Spinal cord (tissue), 10 donors: ENCODE data around the gene LUM. TPM values are rescaled to one million over a fixed set of nuclear protein-coding genes. Genes with fewer than 3 reads are reported as not detected.

ENCODE experiments used
- DNase-seq, 6 donors: peaks; one replicate each; pipeline versions ENCODE4 v3.0.0 to v3.0.0-alpha.2; 2013 to 2015; ENCODE audit warnings: low spot score in 6 of 6, low read depth in 4 of 6
- H3K27ac ChIP-seq: one replicate; pipeline ENCODE4 v1.5.1; 2013; ENCODE audit warnings: low read depth, low read length, control low read depth
- H3K27me3 ChIP-seq: one replicate; pipeline ENCODE4 v1.6.1; 2013; ENCODE audit warnings: low read length; ENCODE audit not compliant: control insufficient read depth, insufficient read depth
- H3K36me3 ChIP-seq: one replicate; pipeline ENCODE4 v1.6.1; 2013; ENCODE audit warnings: low read length; ENCODE audit not compliant: control insufficient read depth, insufficient read depth
- H3K4me1 ChIP-seq: one replicate; pipeline ENCODE4 v1.6.1; 2013; ENCODE audit warnings: low read length; ENCODE audit not compliant: control insufficient read depth, insufficient read depth
- H3K4me3 ChIP-seq: one replicate; pipeline ENCODE4 v1.5.1; 2013; ENCODE audit warnings: low read depth, low read length, control low read depth
- H3K9me3 ChIP-seq: one replicate; pipeline ENCODE4 v1.6.1; 2013; ENCODE audit warnings: low read length; ENCODE audit not compliant: control insufficient read depth, insufficient read depth
- WGBS: methylation state at CpG from one replicate; pipeline ENCODE4 v1.1.5; 2013; ENCODE audit warnings: missing lambda C conversion rate; ENCODE audit not compliant: insufficient coverage; 5-methylcytosine and 5-hydroxymethylcytosine counted together
- polyA plus RNA-seq, 2 donors: library from polyadenylated mRNA; unstranded; fragments of 120-200 nt; gene quantifications; one replicate each; pipeline ENCODE4 v1.2.1, GENCODE V29; 2013; ENCODE audit not compliant: insufficient read length in 2 of 2
- total RNA-seq, 2 donors: library from RNA; depleted of rRNA in 1 of 2; stranded (reverse); fragments of 120-200 nt in 1 of 2; fragments of >200 nt in 1 of 2; gene quantifications; one replicate each; pipeline versions ENCODE4 v1.2.3 to v1.2.4, GENCODE V29; 2013 to 2014
- donor health status: healthy.

The LUM gene
- total and polyA plus RNA-seq, 4 donors, result 31.3 to 141 (median 84.5) TPM

DNA sequence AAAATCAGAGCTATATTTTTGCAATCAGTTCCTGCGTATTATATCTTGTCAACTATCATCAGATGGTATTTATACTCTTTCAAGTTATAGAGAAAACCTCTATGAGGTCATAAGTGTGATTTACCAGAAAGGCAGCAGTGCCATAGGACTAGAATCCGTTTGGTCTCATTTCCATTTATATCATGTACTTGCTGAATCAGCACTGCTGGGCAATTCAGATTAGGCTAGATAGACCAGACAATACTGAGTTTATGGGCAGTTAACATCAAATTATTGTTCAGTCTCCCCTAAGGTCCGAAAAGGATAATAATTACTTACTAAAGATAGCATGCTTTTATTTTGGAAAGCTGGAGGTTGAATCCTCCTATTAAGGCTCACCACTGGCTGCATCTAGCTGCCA is 46.7 kb downstream of the LUM start:
- no peak overlapping the region for H3K4me3 ChIP-seq
- no peak overlapping the region for H3K27ac ChIP-seq
- WGBS, result no CpG with 5 or more reads among the region's 3 CpGs
- no peaks in the 10 kb centered on the region for H3K36me3 ChIP-seq
- no peaks in the 10 kb centered on the region for H3K9me3 ChIP-seq
- H3K4me1 ChIP-seq, result no peaks in the 10 kb centered on the region
- DNase-seq, result no peak
- H3K27me3 ChIP-seq, result no peaks in the 10 kb centered on the region

DNA sequence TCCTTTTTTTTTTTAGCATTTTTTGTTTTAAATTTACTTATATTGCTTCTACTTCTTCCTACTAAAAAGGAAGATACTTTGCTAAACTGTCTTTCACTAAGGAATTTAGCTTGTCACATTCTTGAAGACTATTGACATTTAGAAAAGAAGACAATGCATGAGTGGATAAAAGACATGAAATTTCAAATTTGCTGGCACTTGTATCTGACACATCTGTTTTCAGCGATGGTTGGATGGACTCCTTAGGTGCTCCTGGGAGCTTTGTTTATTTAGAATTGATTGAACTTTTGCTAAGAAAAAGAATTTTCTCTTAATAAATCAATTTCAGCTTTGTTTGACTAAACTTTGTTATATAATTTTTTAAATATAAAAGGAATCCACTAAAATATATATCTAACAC is 50.2 kb downstream of the LUM start:
- Histone ChIP-seq H3K27ac (no peak overlapping the region), H3K27me3 (no peaks in the 10 kb centered on the region), H3K4me3 (no peak overlapping the region), H3K4me1 (no peaks in the 10 kb centered on the region), H3K36me3 (no peaks in the 10 kb centered on the region), H3K9me3 (no peaks in the 10 kb centered on the region)
- WGBS, result no CpG with 5 or more reads among the region's 1 CpG
- DNase-seq, result no peak

DNA sequence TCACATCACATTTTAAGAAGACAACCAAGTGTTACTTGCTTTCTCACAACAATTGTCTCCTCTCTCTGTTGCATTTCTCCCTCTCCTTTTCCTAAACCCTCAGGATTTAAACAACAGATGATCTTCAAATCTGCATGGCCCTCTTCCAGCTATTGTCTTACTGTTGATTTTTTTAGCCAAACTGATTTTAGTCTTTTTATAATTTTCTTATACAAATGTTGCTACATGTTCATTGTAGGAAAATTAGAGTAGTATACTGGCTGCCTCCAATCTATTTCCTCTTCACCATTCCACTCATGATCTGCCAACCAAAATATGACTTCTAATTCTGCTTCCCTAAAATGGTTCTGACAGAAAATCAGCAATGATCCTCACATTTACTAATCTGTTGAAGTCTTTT is 52.1 kb downstream of the LUM start:
- Histone ChIP-seq H3K9me3 (no peaks in the 10 kb centered on the region), H3K36me3 (no peaks in the 10 kb centered on the region), H3K27me3 (no peaks in the 10 kb centered on the region), H3K4me1 (no peaks in the 10 kb centered on the region), H3K27ac (no peak overlapping the region), H3K4me3 (no peak overlapping the region)
- DNase-seq, result no peak

DNA sequence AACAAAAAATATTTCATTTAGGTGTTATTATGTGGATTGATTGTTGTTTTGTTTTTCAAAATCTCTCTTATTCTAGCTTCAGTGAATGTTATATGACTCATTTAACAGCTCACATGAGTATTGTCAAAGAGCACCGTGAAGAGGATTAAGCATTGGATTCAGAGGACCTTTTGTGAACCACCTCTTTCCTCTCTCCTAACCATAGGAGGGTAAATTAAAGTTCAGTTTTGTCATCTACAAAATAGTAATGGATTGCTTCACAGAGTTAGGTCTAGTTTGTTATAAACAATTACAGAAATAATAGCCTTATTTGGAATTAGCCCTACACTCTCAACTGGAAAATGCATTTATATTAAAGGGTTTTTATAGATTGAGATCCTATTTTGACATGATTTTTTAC is 52.5 kb downstream of the LUM start:
- Histone ChIP-seq H3K36me3 (no peaks in the 10 kb centered on the region), H3K4me3 (no peak overlapping the region), H3K27me3 (no peaks in the 10 kb centered on the region), H3K4me1 (no peaks in the 10 kb centered on the region), H3K9me3 (no peaks in the 10 kb centered on the region), H3K27ac (no peak overlapping the region)
- no peak for DNase-seq
- WGBS, result no CpG with 5 or more reads among the region's 1 CpG

DNA sequence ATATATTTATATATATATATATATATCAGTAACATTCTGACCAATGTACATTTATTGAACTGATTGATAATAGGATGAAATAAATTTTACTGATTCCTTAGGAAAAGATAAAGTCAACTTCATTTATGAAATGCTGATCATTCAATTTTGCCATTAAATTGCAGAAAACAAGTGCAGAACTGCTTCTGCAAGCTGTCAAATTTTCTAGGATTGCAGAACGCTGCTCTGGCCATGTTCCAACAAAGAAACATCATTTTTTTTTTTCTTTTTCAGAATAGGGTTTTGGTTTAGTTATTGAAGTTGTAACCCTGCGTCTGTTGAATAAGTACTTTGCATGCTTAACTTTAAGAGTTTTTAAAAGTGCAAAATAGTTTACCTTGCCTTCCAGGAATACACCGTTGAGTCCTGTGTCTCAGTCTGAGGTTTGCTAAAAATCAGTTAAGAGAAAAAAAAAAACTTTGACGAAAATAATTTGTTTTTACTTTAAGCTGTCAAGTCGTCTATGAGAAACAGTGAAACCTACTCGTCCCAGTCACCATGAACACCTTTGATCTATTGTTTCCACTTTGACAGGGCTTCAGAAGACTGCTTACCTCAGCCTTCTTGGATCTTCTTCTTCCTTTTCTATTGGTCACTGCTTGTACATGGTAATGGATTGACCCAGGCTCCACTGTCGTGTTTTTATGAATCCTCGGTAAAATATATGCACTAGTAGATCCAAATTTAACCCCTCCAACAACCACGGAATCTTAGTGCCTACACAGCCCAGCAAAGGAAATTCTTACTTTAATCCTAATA is 53.7 kb downstream of the LUM start, which contains the start of gene KERA:
TSS of gene KERA (minus strand) at position 657 of the 798 bp plus-strand sequence. CDS start 1,743 bp downstream, outside the sequence.
- no peak for DNase-seq
- Histone ChIP-seq H3K4me3 (no peak within 1 kb of the TSS), H3K27ac (no peak within 1 kb of the TSS)

DNA sequence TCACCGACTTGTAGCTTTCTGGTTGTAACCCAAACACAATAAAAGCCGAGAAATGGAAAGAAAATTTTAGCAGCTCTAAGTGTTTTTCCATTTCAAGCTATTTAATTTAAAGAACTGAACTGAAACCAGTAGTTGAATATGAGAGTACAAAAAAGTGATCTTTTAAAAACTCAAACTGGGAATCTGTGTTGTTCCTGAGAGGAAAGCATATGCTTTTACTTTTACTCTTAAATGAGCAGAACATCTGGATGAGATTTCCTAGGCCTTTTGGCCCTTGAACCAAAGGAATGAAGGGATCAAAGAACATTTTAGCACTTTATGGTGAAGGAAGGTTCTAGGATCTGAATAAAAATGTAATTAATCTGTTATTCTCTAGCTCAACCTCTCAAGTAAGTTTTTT is 54.8 kb downstream of the LUM start:
- WGBS, result no CpG with 5 or more reads among the region's 2 CpGs
- Histone ChIP-seq H3K27ac (no peak overlapping the region), H3K36me3 (no peaks in the 10 kb centered on the region), H3K27me3 (no peaks in the 10 kb centered on the region), H3K4me3 (no peak overlapping the region), H3K9me3 (no peaks in the 10 kb centered on the region), H3K4me1 (no peaks in the 10 kb centered on the region)
- no peak for DNase-seq

More for the DNA sequence above, 53.7 kb downstream of the LUM start, which contains the start of gene KERA:
- H3K9me3 ChIP-seq, result no peaks in the 10 kb centered on the region
- H3K4me1 ChIP-seq, result no peaks in the 10 kb centered on the region
- no peaks in the 10 kb centered on the region for H3K36me3 ChIP-seq
- WGBS, result no CpG with 5 or more reads among the region's 9 CpGs
- H3K27me3 ChIP-seq, result no peaks in the 10 kb centered on the region

DNA sequence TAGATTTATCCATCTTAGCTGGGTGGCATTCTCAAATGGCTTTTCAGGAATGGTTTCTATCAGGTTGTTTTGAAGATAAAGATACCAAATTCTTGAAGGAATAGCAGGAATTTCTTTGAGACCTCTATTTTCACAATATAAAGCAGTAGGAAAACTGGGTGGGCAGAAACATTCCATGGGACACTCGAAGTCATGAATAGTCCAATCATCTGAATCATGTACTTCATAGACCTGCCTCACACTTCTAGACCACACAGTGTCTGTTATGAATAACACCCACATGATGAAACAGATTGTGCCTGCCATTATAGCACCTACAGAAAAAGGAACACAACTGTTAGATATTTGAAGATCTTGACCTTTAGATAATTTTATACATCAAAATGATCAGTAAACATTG is 55.3 kb downstream of the LUM start:
- H3K9me3 ChIP-seq, result no peaks in the 10 kb centered on the region
- DNase-seq, result no peak
- H3K4me3 ChIP-seq, result no peak overlapping the region

DNA sequence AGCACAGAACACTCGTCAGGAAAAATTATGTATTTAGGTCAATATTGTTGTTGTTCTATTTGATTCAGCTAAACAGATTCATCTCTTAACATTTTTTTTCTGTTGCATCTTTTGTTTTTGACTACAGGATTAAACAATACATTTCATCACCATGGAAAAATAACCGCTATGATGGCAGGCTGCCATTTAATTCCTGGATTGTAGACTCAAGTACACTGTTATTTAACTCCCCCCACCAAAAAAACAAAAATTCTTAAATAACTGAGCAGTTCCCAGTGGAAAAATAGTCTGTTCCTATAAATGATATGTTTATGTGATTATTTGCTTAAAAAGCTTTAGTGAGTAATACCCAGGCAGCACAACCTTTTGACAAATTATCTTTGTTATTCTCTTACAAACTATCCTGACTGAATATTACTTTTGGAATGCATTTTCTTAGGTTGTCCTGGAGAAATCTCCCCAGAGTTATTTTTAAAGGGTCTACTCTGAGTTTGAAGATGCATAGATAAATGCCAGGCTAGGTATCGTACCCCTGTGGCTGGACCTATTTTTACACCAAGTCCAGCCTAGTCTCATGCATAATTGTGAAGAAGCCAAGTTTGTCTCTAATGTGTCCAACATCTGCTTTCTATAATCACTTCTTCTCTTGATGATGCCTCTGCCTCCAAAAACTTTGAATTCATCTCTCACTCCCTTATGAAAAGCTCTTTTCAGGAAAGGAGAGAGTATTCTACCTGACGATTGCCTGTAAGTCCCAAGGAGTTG is 57.2 kb downstream of the LUM start:
- H3K4me3 ChIP-seq, result no peak overlapping the region
- WGBS, result no CpG with 5 or more reads among the region's 4 CpGs
- peak in 2 of 6 donors; percentile 49 to 63 for DNase-seq

More for the DNA sequence above, 55.3 kb downstream of the LUM start:
- Histone ChIP-seq H3K36me3 (no peaks in the 10 kb centered on the region), H3K27me3 (no peaks in the 10 kb centered on the region), H3K27ac (no peak overlapping the region), H3K4me1 (no peaks in the 10 kb centered on the region)
- no CpG with 5 or more reads among the region's 1 CpG for WGBS

More for the DNA sequence above, 57.2 kb downstream of the LUM start:
- Histone ChIP-seq H3K27me3 (no peaks in the 10 kb centered on the region), H3K36me3 (no peaks in the 10 kb centered on the region), H3K4me1 (no peaks in the 10 kb centered on the region), H3K27ac (no peak overlapping the region), H3K9me3 (no peaks in the 10 kb centered on the region)
